ENCODE measurements around the gene PKN1.

PKN1 gene

DNA sequence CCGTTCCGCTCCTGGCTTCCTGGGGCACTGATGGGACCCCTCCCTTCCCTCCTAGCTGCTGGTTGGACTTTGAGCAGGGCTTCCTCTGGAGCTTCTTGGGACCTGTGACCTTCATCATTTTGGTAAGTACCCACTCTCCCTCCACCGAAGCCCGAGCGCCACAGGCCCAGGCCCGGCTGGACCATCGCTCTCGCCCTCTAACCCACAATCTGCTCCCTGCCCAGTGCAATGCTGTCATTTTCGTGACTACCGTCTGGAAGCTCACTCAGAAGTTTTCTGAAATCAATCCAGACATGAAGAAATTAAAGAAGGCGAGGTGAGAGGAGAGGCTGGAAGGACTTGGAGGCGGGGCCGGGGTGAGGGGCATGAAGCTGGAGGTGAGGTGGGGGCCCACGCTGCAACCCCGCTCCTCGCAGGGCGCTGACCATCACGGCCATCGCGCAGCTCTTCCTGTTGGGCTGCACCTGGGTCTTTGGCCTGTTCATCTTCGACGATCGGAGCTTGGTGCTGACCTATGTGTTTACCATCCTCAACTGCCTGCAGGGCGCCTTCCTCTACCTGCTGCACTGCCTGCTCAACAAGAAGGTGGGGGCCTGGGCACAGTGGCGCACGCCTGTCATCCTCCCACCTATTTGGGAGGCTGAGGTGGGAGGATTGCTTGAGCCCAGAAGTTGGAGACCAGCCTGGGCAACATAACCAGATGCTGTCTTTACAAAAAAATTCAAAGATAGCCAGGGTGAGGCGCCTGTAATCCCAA lies 26.3 kb upstream of the PKN1 start:
- no peak for DNase-seq

DNA sequence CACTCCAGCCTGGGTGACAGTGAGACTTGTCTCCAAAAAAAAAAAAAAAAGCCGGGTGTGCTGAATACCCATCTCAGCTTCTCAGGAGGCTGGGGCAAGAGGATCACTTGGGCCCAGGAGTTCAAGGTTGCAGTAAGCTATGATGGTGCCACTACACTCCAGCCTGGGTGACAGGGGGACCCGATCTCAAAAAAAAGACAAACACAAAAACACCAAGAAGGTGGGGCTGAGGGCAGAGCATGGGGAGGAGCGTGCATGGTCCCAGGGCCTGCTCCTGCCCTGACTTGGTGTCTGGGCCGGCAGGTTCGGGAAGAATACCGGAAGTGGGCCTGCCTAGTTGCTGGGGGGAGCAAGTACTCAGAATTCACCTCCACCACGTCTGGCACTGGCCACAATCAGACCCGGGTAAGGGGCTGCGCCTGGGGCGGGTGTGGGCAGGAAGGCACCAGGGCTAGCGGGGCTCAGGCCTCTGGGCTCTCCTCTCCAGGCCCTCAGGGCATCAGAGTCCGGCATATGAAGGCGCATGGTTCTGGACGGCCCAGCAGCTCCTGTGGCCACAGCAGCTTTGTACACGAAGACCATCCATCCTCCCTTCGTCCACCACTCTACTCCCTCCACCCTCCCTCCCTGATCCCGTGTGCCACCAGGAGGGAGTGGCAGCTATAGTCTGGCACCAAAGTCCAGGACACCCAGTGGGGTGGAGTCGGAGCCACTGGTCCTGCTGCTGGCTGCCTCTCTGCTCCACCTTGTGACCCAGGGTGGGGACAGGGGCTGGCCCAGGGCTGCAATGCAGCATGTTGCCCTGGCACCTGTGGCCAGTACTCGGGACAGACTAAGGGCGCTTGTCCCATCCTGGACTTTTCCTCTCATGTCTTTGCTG lies 25.3 kb upstream of the PKN1 start:
- no peak for DNase-seq

DNA sequence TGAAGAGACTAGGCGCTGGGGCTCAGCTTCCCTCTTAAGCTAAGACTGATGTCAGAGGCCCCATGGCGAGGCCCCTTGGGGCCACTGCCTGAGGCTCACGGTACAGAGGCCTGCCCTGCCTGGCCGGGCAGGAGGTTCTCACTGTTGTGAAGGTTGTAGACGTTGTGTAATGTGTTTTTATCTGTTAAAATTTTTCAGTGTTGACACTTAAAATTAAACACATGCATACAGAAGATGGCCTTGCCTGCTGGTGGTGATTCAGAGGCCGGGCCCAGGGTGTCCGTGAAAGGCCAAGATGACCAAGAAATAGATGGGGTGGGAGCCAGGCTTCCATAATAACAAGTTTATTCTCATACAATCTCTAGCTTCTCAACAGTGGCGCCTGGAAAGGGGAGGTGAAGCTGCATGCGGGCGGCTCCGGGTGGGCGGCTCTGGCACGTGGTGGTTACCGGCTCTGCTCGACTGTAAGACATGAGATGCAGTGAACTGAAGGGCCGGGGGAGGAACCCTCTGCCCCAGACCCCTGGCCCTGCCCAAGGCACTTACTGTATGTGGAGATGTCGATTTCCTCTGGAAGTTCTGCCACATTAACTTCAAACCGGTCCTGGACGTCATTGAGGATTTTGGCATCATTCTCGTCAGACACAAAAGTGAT lies 24.5 kb upstream of the PKN1 start:
- no peak for DNase-seq

DNA sequence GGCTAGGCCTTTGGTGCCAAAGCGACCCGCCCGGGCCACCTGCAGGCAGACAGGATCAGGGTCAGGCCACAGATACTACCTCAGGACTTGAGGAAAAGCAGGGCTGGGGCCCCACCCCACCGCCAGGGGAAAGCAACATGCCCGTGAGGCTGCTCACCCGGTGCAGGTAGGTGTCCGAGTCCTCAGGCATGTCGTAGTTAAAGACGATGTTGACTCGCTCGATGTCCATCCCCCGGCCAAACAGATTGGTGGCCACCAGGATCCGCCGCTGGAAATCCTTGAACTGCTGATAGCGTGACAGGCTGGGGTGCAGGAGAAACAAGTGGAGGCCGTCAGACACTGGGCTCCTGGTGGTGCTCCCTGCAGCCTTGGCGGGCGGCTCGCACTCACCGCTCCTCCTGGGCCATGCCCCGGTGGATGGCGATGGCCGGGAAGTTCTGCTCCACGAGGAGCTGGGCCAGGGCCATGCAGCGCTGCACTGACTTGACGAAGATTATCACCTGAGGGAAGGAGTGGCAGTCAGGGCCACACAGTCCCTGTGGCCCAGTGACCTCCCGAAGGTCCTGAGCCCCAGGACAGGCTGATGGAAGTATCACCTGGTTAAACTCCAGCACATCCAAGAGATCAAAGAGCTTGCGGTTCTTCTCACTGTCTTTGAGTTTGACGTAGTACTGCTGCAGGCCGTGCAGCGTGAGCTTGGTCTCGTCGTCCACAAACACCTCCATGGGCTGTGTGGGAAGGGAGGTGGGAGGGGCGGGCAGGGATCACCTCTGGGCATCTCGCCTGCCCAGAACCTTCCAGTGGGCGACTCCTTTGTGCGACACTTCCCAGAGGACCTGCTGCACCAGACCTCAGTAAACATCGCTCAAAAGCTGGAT lies 23.7 kb upstream of the PKN1 start:
- DNase-seq, result no peak

DNA sequence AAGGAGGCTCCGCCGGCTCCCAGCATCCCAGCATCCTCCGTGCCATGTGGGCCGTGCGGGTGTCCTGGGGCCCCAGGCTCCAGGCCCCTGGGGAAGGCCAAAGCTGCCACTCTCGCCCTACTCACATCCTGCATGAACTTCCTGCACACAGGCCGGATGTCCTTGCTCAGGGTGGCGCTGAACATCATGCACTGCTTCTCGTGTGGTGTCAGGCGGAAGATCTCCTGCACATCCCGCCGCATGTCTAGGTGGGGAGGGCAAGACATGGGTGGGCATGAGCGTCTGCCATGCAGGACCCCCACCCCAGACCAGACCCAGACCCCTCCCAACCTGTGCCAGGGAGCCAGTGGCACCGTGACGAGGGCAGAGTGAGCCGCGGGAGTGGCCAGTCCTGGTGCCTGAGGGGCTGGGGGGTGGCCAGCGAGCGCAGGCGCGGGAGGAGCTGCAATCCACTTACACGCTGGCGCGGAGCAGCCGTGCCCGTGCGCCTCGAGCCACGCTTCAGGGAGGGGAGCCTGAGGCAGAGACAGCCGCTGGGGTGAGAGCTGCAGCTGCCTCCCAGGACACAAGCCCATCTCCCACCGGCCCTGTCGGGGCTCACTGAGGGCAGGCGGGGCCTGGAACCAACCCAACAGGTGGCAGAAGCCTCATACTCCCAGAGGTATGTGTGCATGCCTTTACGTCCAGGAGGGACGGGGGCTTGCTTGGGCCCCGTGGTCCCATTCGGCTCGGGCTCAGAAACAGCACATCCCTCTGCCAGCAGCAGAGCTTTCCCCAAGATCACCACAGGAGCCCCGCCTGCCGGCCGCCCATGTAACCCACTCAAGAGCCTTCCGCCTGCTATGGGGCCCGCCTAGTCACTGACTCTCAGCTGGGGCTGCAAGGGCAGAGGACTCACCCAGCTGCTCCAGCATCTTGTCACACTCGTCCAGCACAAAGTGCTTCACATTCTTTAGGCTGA lies 22.7 kb upstream of the PKN1 start:
- DNase-seq, result no peak

DNA sequence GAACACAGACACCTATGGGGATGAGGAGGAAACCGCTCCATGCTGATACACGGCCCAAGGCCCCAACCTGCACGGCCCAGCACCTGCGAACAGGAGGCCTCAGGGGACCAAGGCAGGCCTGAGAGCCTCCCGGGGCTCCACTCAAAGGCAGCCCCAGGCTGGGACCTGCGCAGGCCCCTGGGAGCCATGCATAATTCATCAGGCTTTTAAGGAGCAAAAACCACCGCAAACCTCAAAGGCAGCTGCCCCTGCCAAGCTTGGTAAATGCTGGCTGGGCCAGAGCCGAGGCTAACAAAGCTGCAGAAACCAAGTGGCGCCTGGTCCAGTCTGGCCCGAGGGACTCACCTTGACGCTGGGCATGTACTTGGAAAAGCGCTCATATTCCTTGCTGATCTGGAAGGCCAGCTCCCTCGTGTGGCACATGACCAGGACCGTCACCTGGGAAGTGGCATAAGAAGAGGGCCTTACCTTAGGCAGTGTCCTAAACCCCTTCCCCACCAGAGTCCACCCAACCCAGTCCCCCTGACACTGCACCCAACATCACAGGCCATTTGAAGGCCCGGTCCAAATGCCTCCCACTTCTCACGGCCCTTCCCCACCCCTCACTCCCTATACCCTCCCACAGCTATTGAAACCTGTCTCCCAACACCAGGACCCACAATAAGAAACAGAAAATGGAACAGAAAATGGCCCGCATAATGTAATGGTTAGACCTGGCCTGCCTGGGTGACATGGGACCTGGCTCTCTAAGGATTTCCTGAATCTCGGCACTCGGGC lies 21.8 kb upstream of the PKN1 start:
- no peak for DNase-seq

DNA sequence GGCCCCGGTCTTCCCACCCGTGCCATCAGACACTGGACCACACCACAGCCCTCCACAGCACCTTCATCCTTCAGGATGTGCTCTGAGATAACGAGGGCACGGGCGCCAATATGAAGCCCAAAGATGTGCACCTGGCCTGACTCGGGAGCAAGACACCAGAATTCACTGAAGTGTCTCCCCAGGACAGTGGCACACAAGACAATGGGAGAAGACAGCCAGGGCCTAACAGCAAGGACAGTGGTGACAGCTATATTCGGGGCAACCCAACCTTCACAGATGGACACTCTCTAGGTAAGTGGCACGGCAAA lies 21.2 kb upstream of the PKN1 start:
- DNase-seq, result no peak

DNA sequence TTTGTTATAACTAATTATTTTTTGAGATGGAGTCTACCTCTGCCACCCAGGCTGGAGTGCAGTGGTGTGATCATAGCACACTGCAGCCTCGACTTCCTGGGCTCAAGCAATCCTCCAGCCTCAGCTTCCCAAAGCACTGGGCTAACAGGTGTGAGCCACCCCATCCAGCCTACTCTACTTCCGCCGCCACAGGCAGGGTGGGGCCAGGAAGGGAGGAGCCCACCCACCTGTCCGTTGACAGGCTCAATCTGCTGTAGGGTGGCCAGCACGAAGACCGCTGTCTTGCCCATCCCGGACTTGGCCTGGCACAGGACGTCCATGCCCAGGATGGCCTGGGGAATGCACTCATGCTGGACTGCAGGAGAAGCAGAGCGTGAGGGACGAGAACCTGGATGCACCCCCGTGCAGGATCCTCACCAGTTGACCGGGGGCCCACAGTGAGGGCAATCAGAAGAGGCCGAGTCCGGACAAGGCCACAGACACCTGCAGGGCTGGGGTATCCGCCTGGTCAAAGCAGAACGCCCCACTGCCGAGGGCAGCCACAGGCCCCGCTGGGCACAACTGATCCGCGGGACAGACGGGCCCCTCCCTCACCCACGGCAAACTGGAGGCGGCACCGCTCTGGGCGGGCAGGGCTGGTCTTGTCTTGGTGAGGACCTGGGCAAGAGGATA lies 20.6 kb upstream of the PKN1 start:
- DNase-seq, result no peak

DNA sequence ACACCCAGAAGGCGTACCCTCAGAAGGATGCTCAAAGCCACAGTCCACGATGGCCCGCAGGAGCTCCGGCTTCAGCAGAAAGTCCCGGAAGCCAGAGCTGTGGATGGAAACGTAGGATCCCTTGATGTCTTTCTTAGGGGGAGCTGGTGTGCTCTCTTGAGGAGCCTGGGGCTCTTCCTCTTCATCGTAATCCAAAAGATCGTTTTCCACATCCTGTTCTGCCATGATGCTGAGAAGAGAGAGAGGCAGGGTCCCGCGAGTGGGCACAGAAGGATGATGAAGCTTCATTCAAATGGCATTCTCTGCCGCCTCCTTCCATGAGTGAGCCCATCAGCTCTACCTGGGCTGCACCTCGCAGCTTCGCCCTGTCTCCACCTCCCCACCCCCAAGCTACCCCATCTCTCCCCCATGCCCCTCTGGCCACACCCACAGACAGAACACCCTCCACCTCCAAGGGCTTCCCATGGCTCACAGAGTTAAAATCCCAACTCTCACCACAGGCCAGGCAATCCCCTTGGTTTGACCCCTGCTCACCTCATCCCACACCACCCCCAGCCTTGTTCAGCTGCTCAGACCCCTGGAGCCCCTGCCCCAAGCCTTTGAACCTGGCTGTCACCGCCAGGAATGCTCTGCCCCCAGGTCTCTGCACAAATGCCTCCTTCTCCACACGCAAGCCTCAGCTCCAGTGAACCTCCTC lies 20.0 kb upstream of the PKN1 start:
- DNase-seq, result no peak

DNA sequence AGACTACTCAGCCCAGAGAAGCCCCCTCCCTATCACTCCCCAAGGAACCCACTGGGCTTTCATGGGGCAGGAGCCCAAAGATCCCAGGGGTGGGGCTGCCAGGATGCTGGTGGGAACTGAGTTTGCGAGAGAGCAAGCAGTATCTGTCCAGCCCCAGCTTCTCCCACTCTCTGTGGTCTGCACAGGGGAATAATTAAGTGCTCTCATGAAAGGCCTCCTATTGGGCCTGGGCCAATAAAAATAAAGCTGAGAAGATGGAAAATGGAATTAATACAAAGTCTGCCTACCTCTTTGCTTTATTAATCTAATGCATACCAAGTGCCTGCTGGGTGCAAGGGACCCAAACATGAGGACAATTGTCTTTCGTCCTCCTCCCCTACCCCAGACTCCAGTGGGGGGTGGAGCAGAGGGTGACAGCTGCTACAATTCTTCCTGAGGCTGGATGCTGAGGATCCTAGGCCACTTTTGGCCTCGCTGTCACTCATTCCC lies 19.4 kb upstream of the PKN1 start:
- DNase-seq, result no peak

DNA sequence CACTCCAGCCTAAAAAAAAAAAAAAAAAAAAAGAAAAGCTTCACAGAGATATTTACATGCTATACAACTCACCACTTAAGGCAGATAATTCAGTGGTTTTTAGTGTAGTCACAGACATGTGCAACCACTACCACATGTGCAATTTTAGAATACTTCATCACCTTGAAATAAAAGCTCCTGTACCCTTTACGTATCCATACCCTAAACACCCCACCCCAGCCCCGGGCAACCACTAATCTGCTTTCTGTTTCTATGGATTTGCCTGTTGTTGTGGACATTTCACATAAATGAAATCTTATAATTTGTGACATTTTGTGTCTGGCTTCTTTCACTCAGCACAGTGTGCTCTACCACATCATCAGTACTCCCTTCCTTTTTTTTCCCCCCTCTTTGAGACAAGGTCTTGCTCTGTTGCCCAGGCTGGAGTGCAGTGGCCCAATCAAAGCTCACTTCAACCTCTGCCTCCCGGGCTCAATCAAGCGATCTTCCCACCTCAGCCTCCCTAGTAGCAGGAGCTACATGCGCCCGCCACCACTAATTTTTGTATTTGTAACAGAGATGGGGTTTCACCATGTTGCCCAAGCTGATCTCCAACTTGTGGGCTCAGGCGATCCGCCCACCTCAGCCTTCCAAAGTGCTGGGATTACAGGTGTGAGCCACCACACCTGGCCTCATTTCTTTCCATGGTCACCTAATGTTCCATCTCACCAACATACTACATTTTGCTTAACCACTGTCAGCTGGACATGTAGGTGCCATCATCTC lies 18.0 kb upstream of the PKN1 start:
- no peak for DNase-seq

DNA sequence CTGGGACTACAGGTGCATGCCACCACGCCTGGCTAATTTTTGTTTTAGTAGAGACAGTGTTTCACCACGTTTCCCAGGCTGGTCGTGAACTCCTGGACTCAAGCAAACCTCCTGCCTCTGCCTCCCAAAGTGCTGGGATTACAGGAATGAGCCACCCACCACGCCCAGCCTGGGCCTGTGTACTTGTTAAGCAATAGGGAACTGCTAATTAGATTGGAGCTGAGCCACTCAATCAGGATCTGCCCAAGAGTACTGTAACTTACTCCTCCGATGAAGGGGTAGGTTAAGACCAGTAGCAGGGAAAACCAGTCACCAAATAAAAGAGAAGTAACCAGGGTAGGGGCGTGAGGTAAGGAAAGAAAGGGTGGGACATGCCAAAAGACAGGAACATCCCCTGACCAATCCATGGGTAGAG lies 16.3 kb upstream of the PKN1 start:
- no peak for DNase-seq

DNA sequence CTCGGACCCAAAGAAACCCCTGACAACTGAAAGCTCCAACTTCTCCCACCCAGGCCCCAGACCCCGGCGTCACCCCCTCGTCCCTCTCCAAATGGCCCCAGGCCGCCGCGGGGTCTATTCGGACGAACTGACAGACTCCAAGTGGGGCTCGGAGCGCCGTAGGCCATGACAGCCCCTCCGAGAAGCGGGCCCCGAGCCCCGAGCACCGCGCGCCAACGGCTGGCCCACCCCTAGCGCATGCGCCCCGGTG lies 14.3 kb upstream of the PKN1 start:
- peak in 2 of 51 donors; percentile 65 to 87 for DNase-seq

DNA sequence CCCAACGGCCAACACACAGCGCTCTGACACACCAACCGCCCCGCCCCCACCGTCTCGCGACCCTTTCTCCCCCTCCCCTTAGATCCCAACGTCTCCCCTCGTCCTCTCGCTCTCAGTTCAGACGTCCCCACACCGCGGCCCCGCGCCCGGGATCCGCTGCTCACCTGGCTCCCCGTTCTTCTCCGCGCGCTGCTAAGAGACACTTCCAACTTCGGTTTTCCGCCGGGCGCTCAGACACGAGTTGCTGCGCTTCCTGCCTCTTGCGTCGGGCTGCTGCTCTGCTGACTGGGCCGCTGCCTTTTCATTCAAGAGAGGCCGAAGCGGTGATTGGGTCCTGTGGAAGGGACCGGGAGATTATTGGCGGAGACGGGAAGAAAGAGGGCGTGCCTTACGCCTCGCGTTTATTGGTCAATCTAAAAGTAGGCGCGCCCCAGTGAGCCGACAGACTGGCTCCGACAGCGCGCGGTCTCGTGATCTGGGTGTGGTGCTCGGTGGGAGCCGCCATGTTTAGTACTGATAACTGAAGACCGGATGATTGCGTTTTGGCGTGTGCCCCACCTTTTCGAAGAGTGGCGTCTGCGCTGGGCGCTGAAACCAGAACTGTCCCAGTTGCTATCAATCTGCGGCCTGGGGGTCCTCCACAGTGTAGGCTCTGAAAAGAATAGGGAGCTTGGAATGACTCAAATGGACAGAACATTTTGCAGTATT lies 13.8 kb upstream of the PKN1 start, which contains the start of gene DDX39A:
TSS of gene DDX39A (minus strand) at position 236 of the 708 bp plus-strand sequence. CDS start 6,121 bp downstream, outside the sequence.
- peak; percentile 83 to 99 (median 96) for DNase-seq

DNA sequence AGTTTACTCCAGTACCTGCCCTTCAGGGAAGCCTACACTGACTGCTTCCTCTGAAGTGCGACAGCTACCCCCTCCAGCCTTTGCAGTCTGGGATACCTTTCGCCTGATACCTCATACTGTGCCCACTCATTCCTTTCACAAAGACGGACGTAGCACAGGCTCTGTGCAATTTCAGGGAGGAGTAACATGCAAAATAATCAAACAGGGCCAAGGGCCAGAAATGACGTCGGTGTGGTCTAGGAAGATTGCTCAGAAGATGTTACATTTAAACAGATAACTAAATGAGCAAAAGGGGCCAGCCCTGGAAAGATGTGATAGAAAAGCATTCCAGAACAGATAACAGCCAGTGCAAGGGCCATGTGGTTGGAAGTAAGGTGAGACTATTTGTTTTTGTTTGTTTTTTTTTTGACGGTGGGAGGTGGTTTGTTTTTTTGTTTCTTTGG lies 7.4 kb upstream of the PKN1 start:
- no peak for DNase-seq

DNA sequence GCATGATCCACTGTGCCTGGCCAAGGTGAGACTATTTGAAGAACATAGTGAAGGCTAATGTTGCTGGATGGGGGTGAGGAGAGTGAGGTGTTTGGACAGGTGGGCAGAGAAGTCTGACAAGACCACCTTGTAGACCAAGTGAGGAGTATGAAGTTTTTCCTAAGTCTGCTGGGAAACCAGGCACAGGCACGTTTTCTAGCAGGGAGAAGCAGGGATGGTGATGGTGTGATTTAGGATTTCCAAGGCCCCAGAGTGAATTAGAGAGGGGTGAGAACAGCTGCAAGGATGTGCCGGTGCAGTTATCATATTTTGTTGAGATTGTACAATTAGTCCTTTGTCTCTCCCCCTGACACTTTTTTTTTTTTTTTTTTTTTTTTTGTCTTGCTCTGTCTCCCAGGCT lies 5.6 kb upstream of the PKN1 start:
- no peak for DNase-seq

Data from hypothalamus (tissue), 51 donors.